DOHH2 (cell line): Measurements from ENCODE around the gene ALDH3B1.

ENCODE experiments used
- H3F3A ChIP-seq: fragments of 200-600 bp; sonication (generic), shearing (Covaris generic); 2 replicates; pipeline ENCODE4 v1.6.0; 2016; ENCODE audit warnings: antibody characterized with exemption, mild to moderate bottlenecking; ENCODE audit not compliant: control insufficient read depth, insufficient read depth
- H3K27ac ChIP-seq: fragments of 200-600 bp; sonication (generic); 2 replicates; pipeline ENCODE4 v1.5.1; 2014; ENCODE audit warnings: low read depth, mild to moderate bottlenecking, low read length, moderate library complexity
- H3K27me3 ChIP-seq: fragments of 200-600 bp; sonication (generic); 2 replicates; pipeline ENCODE4 v1.6.1; 2014; ENCODE audit warnings: mild to moderate bottlenecking, low read length, mixed read lengths; ENCODE audit not compliant: control insufficient read depth
- H3K36me3 ChIP-seq: fragments of 200-600 bp; sonication (generic); 2 replicates; pipeline ENCODE4 v1.6.1; 2014; ENCODE audit warnings: mild to moderate bottlenecking, low read length, moderate library complexity, mixed read lengths; ENCODE audit not compliant: control insufficient read depth
- H3K4me1 ChIP-seq: fragments of 200-600 bp; sonication (generic); 2 replicates; pipeline ENCODE4 v1.6.1; 2014; ENCODE audit warnings: mild to moderate bottlenecking, low read length, mixed read lengths; ENCODE audit not compliant: control insufficient read depth
- H3K4me2 ChIP-seq: fragments of 200-600 bp; sonication (generic); 2 replicates; pipeline ENCODE4 v1.6.0; 2014; ENCODE audit warnings: mild to moderate bottlenecking, low read length, moderate library complexity
- H3K4me3 ChIP-seq: fragments of 200-600 bp; sonication (generic); 2 replicates; pipeline ENCODE4 v1.5.1; 2014; ENCODE audit warnings: mild to moderate bottlenecking, low read length, mixed read lengths
- H3K79me2 ChIP-seq: fragments of 200-600 bp; sonication (generic); 2 replicates; pipeline ENCODE4 v1.6.1; 2014; ENCODE audit warnings: mild to moderate bottlenecking, low read length, mixed read lengths; ENCODE audit not compliant: control insufficient read depth
- H3K9me2 ChIP-seq: fragments of 200-600 bp; sonication (generic); replicated peaks from 2 replicates; pipeline ENCODE4 v1.6.1; 2014; ENCODE audit warnings: mild to moderate bottlenecking, low read length, mixed read lengths; ENCODE audit not compliant: control insufficient read depth
- H3K9me3 ChIP-seq: fragments of 200-600 bp; sonication (generic); 2 replicates; pipeline ENCODE4 v1.6.1; 2014; ENCODE audit warnings: antibody characterized with exemption, low read length, mixed read lengths; ENCODE audit not compliant: control insufficient read depth, insufficient read depth
- H4K20me1 ChIP-seq: fragments of 200-600 bp; sonication (generic); 2 replicates; pipeline ENCODE4 v1.6.0; 2014; ENCODE audit warnings: low read depth, mild to moderate bottlenecking, antibody characterized with exemption, low read length, moderate library complexity; ENCODE audit not compliant: control insufficient read depth, insufficient read depth
- CTCF ChIP-seq: fragments of 200-600 bp; sonication (generic); IDR thresholded peaks from one replicate; pipeline ENCODE4 v1.5.1; 2014; ENCODE audit warnings: antibody characterized with exemption, mild to moderate bottlenecking, low read depth, low read length; ENCODE audit not compliant: poor library complexity, severe bottlenecking
- EZH2phosphoT487 ChIP-seq: fragments of 200-600 bp; sonication (generic); IDR thresholded peaks from 2 replicates; pipeline ENCODE4 v1.6.1; 2017; ENCODE audit warnings: borderline replicate concordance, mild to moderate bottlenecking, antibody characterized with exemption, low read length, moderate library complexity, mixed read lengths

ALDH3B1 gene

GRCh38 chr11:68042219-68043028 lies 32.3 kb downstream of the ALDH3B1 start:
- H3F3A ChIP-seq, result peaks cover 5% of the 10 kb centered on the region
- H4K20me1 ChIP-seq, result no peaks in the 10 kb centered on the region
- peaks cover 13% of the 10 kb centered on the region for H3K36me3 ChIP-seq
- H3K4me3 ChIP-seq, result no peak overlapping the region
- H3K4me1 ChIP-seq, result peaks cover 32% of the 10 kb centered on the region
- TF ChIP-seq CTCF (no peak), EZH2phosphoT487 (no peak)
- H3K4me2 ChIP-seq, result no peak overlapping the region
- no peaks in the 10 kb centered on the region for H3K9me3 ChIP-seq
- peaks cover 19% of the 10 kb centered on the region for H3K79me2 ChIP-seq
- H3K27me3 ChIP-seq, result no peaks in the 10 kb centered on the region
- H3K27ac ChIP-seq, result no peak overlapping the region
- no peaks in the 10 kb centered on the region for H3K9me2 ChIP-seq

- Histone ChIP-seq H3K36me3 (peaks cover 17% of the 10 kb centered on the region), H3K4me1 (peaks cover 29% of the 10 kb centered on the region), H3K79me2 (peaks cover 19% of the 10 kb centered on the region), H3K4me3 (no peak overlapping the region), H3K27ac (no peak overlapping the region), H3K4me2 (no peak overlapping the region), H3K9me3 (no peaks in the 10 kb centered on the region), H3K9me2 (no peaks in the 10 kb centered on the region), H3F3A (peaks cover 5% of the 10 kb centered on the region), H4K20me1 (no peaks in the 10 kb centered on the region), H3K27me3 (no peaks in the 10 kb centered on the region)
- no peak for TF ChIP-seq EZH2phosphoT487
- no peak for TF ChIP-seq CTCF
These were observed 32.9 kb downstream of the ALDH3B1 start for GRCh38 chr11:68043029-68043348.

GRCh38 chr11:68043349-68044144 lies 33.4 kb downstream of the ALDH3B1 start:
- Histone ChIP-seq H3K27ac (no peak overlapping the region), H3K79me2 (peaks cover 14% of the 10 kb centered on the region), H4K20me1 (no peaks in the 10 kb centered on the region), H3K9me3 (no peaks in the 10 kb centered on the region), H3K9me2 (no peaks in the 10 kb centered on the region), H3F3A (peaks cover 5% of the 10 kb centered on the region), H3K4me1 (peaks cover 23% of the 10 kb centered on the region), H3K4me2 (no peak overlapping the region), H3K4me3 (no peak overlapping the region), H3K36me3 (peaks cover 17% of the 10 kb centered on the region), H3K27me3 (no peaks in the 10 kb centered on the region)
- no peak for TF ChIP-seq EZH2phosphoT487
- no peak for TF ChIP-seq CTCF
